HepG2 (cell line): ENCODE measurements around the gene COL4A6. TPM values are rescaled to one million over a fixed set of nuclear protein-coding genes. Genes with fewer than 3 reads are reported as not detected.

Source experiments
- ATAC-seq: fragments of 200-7000 bp; cut with Tn5 transposase; 3 replicates; pipeline ENCODE4 v1.9.1; 2020; ENCODE audit warnings: mild to moderate bottlenecking, moderate library complexity
- BruUV-seq: library from RNA; stranded (reverse); fragments of 400-500 nt; replicated peaks from 2 replicates; lab custom pipeline; 2021; lab: Mats Ljungman, UMichigan
- CTCF ChIA-PET: fragments of 300-600 bp; formaldehyde crosslinking; extraction: SDS; loops from one replicate; lab custom pipeline; 2021; ENCODE audit warnings: low total read pairs, inconsistent platforms, low intra/inter-chr PET ratio; lab: Yijun Ruan, JAX
- POLR2A ChIA-PET: fragments of 350-600 bp; sonication (Branson Sonifier 250); formaldehyde crosslinking; loops from one replicate; lab custom pipeline; 2020; ENCODE audit warnings: antibody characterized with exemption, inconsistent platforms; lab: Yijun Ruan, JAX
- DNase-seq: peaks from one replicate; pipeline ENCODE4 v3.0.0-alpha.2; 2015; ENCODE audit warnings: low spot score
- FAIRE-seq: peaks from 3 replicates; lab custom pipeline; 2011; peaks lifted over from hg19 to GRCh38; lab: Jason Lieb, UNC
- H2AFZ ChIP-seq: one replicate; pipeline ENCODE4 v1.6.1; 2011; ENCODE audit warnings: low read length, inconsistent platforms
- H3K27ac ChIP-seq: fragments of 300-600 bp; 3 replicates; pipeline ENCODE4 v1.8.0; 2011; ENCODE audit warnings: mixed run types, mild to moderate bottlenecking, mixed read lengths, low read length, inconsistent platforms; ENCODE audit not compliant: insufficient read depth; ENCODE audit errors: extremely low read length
- H3K27me3 ChIP-seq, 2 experiments: fragments of 200-600 bp in 1 of 2; 2 replicates in 1 of 2; 3 replicates in 1 of 2; pipeline versions ENCODE4 v1.6.0 to v1.8.0; 2011; ENCODE audit warnings: low read length in 2 of 2, mild to moderate bottlenecking in 2 of 2, moderate library complexity in 2 of 2, inconsistent platforms in 1 of 2; ENCODE audit not compliant: insufficient read depth in 2 of 2, control insufficient read depth in 1 of 2
- H3K36me3 ChIP-seq, 2 experiments: fragments of 200-600 bp in 1 of 2; replicated peaks in 1 of 2; 2 replicates in 1 of 2; 3 replicates in 1 of 2; pipeline versions ENCODE4 v1.5.1 to v1.8.0; 2011; ENCODE audit warnings: low read length in 2 of 2, inconsistent platforms in 1 of 2; ENCODE audit not compliant: insufficient read depth in 2 of 2, control insufficient read depth in 1 of 2
- H3K4me1 ChIP-seq: 2 replicates; pipeline ENCODE4 v1.5.1; 2012; ENCODE audit warnings: low read length, inconsistent platforms; ENCODE audit not compliant: insufficient read depth
- H3K4me2 ChIP-seq: 2 replicates; pipeline ENCODE4 v1.6.0; 2011; ENCODE audit warnings: low read depth, low read length, inconsistent platforms
- H3K4me3 ChIP-seq, 3 experiments: fragments of 200-600 bp in 1 of 3; sonication (generic), shearing (Covaris generic) in 1 of 3; replicated peaks in 1 of 3; 2 replicates each; pipeline ENCODE4 v1.5.1; 2011 to 2016; ENCODE audit warnings: low read length in 3 of 3, inconsistent platforms in 2 of 3, low read depth in 2 of 3, mild to moderate bottlenecking in 2 of 3, control low read depth in 1 of 3, mixed read lengths in 1 of 3; ENCODE audit not compliant: insufficient read depth in 1 of 3
- H3K79me2 ChIP-seq: one replicate; pipeline ENCODE4 v1.6.1; 2011; ENCODE audit warnings: low read length, inconsistent platforms; ENCODE audit not compliant: insufficient read depth
- H3K9ac ChIP-seq: 2 replicates; pipeline ENCODE4 v1.6.0; 2011; ENCODE audit warnings: mild to moderate bottlenecking, low read depth, low read length, inconsistent platforms; ENCODE audit not compliant: insufficient read depth
- H3K9me3 ChIP-seq: 2 replicates; pipeline ENCODE4 v1.5.1; 2012; ENCODE audit warnings: mild to moderate bottlenecking, low read length
- H4K20me1 ChIP-seq: 2 replicates; pipeline ENCODE4 v1.6.0; 2011; ENCODE audit warnings: inconsistent platforms, mild to moderate bottlenecking, low read length, moderate library complexity; ENCODE audit not compliant: insufficient read depth
- ATF4 ChIP-seq, 2 experiments: fragments of 450-650 bp in 1 of 2; sonication (generic) in 1 of 2; formaldehyde crosslinking; IDR thresholded peaks; 2 replicates each; pipeline versions ENCODE4 v1.5.0 to v1.8.0; 2020 to 2022; ENCODE audit warnings: mild to moderate bottlenecking in 1 of 2, missing genetic modification reagents in 1 of 2
- DBP ChIP-seq: sonication (generic); formaldehyde crosslinking; IDR thresholded peaks from 2 replicates; pipeline ENCODE4 v1.4.0; 2020; ENCODE audit warnings: missing genetic modification reagents; ENCODE audit errors: not compliant biosample characterization
- FLYWCH1 ChIP-seq: sonication (generic); formaldehyde crosslinking; IDR thresholded peaks from 2 replicates; pipeline ENCODE4 v1.8.1; 2023; ENCODE audit warnings: mild to moderate bottlenecking, missing genetic modification reagents
- LBX2 ChIP-seq: sonication (generic); formaldehyde crosslinking; IDR thresholded peaks from 2 replicates; pipeline ENCODE4 v1.5.0; 2020; ENCODE audit warnings: missing genetic modification reagents, mild to moderate bottlenecking, borderline replicate concordance
- MTA3 ChIP-seq: sonication (generic); formaldehyde crosslinking; IDR thresholded peaks from 2 replicates; pipeline ENCODE4 v1.4.0; 2020; ENCODE audit warnings: missing genetic modification reagents
- YEATS4 ChIP-seq: sonication (generic); formaldehyde crosslinking; IDR thresholded peaks from 2 replicates; pipeline ENCODE4 v1.4.0; 2020; ENCODE audit warnings: missing genetic modification reagents, borderline replicate concordance
- ZBTB1 ChIP-seq: sonication (generic); formaldehyde crosslinking; IDR thresholded peaks from 2 replicates; pipeline ENCODE4 v1.4.0; 2020; ENCODE audit warnings: missing genetic modification reagents, borderline replicate concordance
- ZNF24 ChIP-seq: fragments of 450-650 bp; IDR thresholded peaks from 2 replicates; pipeline ENCODE4 v1.6.1; 2017; ENCODE audit warnings: antibody characterized with exemption, mild to moderate bottlenecking
- ZNF343 ChIP-seq: sonication (generic); formaldehyde crosslinking; IDR thresholded peaks from 2 replicates; pipeline ENCODE4 v1.4.0; 2020; ENCODE audit warnings: mild to moderate bottlenecking, missing genetic modification reagents
- ZNF644 ChIP-seq: IDR thresholded peaks from 2 replicates; pipeline ENCODE4 v1.6.1; 2016; ENCODE audit warnings: low read depth
- WGBS: methylation state at CpG from one replicate; pipeline ENCODE4 v1.1.6; 2017; ENCODE audit warnings: low lambda C conversion rate; 5-methylcytosine and 5-hydroxymethylcytosine counted together
- in situ Hi-C: cut with HindIII; loops from 2 replicates; pipeline ENCODE4 v1.10.0; 2017; ENCODE audit warnings: low pct_unique_long_range_greater_than_20kb; ENCODE audit not compliant: extremely low pct_ligation_motif_present
- intact Hi-C: fragments of 100-400 bp; cut with micrococcal nuclease; formaldehyde crosslinking; loops from one replicate; pipeline ENCODE4 v1.10.0; 2022; ENCODE audit not compliant: unreplicated experiment
- polyA plus RNA-seq, 8 experiments: library from polyadenylated mRNA; depleted of rRNA in 3 of 8; stranded (reverse) in 7 of 8; unstranded in 1 of 8; fragments of >200 nt; fragmentation: Illumina TruSeq in 4 of 8; extraction: Trizol in 4 of 8; gene quantifications; 2 replicates each; pipeline versions ENCODE4 v1.2.1 to v1.2.3, GENCODE V29; 2011 to 2016; ENCODE audit warnings: low read depth in 4 of 8, missing spikeins in 1 of 8, mixed read lengths in 1 of 8; ENCODE audit not compliant: insufficient read depth in 1 of 8
- total RNA-seq, 5 experiments: library from RNA; depleted of rRNA; stranded (reverse); fragments of >200 nt; fragmentation: Illumina TruSeq; extraction: Trizol; gene quantifications; 2 replicates each; pipeline ENCODE4 v1.2.3, GENCODE V29; 2016; ENCODE audit warnings: low read depth in 1 of 5
- TF ChIP-seq, protein P1 (sequence below): sonication (generic); formaldehyde crosslinking; IDR thresholded peaks from 2 replicates; pipeline ENCODE4 v1.5.1; 2020; ENCODE audit warnings: missing genetic modification reagents, mild to moderate bottlenecking, borderline replicate concordance
- TF ChIP-seq, protein P2 (sequence below), 2 experiments: sonication (generic) in 1 of 2; formaldehyde crosslinking in 1 of 2; IDR thresholded peaks; 2 replicates each; pipeline versions ENCODE4 v1.6.1 to v1.9.0; 2014 to 2022; ENCODE audit warnings: antibody characterized with exemption in 1 of 2, borderline replicate concordance in 1 of 2, inconsistent platforms in 1 of 2, low read depth in 1 of 2, missing genetic modification reagents in 1 of 2

The COL4A6 gene
- total and polyA plus RNA-seq, 2 of the 13 experiments (the other 11 are each of a cell fraction or from before 2014, with no cell fraction given): 4.5 to 8.2 TPM

GRCh38 chrX:108123591-108124366 is 314.4 kb downstream of the COL4A6 start:
- H3K4me2 ChIP-seq: no peak overlapping the region
- no peaks in the 10 kb centered on the region for H3K4me1 ChIP-seq
- H4K20me1 ChIP-seq: no peaks in the 10 kb centered on the region
- no peaks in the 10 kb centered on the region for H3K36me3 ChIP-seq
- intact Hi-C loops (no loop called here), in situ Hi-C loops (no loop called here)
- 83% methylated on average over 3 of the region's 3 CpGs for WGBS
- POLR2A ChIA-PET: no interaction called here
- no peaks in the 10 kb centered on the region for H3K9me3 ChIP-seq
- DNase-seq (no peak), ATAC-seq (no peak), FAIRE-seq (no peak)
- H3K79me2 ChIP-seq: no peaks in the 10 kb centered on the region
- no peaks in the 10 kb centered on the region for H3K27me3 ChIP-seq
- no peak overlapping the region for H3K4me3 ChIP-seq
- CTCF ChIA-PET: no interaction called here
- no peak overlapping the region for H3K9ac ChIP-seq
- H2AFZ ChIP-seq: no peak overlapping the region
- BruUV-seq: no TSS peak
- no peak overlapping the region for H3K27ac ChIP-seq
- TF ChIP-seq ZBTB1 (CRISPR knock-in tag) (no peak), LBX2 (no peak), ZNF343 (CRISPR knock-in tag) (no peak), ATF4 (CRISPR knock-in tag; IDR thresholded peaks at IDR 0.05) (no peak), MTA3 (CRISPR knock-in tag) (no peak), YEATS4 (CRISPR knock-in tag) (no peak), DBP (CRISPR knock-in tag) (no peak), ZNF644 (CRISPR knock-in tag) (no peak), FLYWCH1 (CRISPR knock-in tag) (no peak), ZNF24 (no peak)
- TF ChIP-seq, protein P1, sequence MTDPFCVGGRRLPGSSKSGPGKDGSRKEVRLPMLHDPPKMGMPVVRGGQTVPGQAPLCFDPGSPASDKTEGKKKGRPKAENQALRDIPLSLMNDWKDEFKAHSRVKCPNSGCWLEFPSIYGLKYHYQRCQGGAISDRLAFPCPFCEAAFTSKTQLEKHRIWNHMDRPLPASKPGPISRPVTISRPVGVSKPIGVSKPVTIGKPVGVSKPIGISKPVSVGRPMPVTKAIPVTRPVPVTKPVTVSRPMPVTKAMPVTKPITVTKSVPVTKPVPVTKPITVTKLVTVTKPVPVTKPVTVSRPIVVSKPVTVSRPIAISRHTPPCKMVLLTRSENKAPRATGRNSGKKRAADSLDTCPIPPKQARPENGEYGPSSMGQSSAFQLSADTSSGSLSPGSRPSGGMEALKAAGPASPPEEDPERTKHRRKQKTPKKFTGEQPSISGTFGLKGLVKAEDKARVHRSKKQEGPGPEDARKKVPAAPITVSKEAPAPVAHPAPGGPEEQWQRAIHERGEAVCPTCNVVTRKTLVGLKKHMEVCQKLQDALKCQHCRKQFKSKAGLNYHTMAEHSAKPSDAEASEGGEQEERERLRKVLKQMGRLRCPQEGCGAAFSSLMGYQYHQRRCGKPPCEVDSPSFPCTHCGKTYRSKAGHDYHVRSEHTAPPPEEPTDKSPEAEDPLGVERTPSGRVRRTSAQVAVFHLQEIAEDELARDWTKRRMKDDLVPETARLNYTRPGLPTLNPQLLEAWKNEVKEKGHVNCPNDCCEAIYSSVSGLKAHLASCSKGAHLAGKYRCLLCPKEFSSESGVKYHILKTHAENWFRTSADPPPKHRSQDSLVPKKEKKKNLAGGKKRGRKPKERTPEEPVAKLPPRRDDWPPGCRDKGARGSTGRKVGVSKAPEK (CRISPR knock-in tag): no peak
- TF ChIP-seq, protein P2, sequence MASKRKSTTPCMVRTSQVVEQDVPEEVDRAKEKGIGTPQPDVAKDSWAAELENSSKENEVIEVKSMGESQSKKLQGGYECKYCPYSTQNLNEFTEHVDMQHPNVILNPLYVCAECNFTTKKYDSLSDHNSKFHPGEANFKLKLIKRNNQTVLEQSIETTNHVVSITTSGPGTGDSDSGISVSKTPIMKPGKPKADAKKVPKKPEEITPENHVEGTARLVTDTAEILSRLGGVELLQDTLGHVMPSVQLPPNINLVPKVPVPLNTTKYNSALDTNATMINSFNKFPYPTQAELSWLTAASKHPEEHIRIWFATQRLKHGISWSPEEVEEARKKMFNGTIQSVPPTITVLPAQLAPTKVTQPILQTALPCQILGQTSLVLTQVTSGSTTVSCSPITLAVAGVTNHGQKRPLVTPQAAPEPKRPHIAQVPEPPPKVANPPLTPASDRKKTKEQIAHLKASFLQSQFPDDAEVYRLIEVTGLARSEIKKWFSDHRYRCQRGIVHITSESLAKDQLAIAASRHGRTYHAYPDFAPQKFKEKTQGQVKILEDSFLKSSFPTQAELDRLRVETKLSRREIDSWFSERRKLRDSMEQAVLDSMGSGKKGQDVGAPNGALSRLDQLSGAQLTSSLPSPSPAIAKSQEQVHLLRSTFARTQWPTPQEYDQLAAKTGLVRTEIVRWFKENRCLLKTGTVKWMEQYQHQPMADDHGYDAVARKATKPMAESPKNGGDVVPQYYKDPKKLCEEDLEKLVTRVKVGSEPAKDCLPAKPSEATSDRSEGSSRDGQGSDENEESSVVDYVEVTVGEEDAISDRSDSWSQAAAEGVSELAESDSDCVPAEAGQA (IDR thresholded peaks at IDR 0.05; ENCODE audit: low read depth): no peak
- TF ChIP-seq, protein P2 (CRISPR knock-in tag; IDR thresholded peaks at IDR 0.05; ENCODE audit: borderline replicate concordance): no peak
